ENCODE results near the gene S100Z.

DNA sequence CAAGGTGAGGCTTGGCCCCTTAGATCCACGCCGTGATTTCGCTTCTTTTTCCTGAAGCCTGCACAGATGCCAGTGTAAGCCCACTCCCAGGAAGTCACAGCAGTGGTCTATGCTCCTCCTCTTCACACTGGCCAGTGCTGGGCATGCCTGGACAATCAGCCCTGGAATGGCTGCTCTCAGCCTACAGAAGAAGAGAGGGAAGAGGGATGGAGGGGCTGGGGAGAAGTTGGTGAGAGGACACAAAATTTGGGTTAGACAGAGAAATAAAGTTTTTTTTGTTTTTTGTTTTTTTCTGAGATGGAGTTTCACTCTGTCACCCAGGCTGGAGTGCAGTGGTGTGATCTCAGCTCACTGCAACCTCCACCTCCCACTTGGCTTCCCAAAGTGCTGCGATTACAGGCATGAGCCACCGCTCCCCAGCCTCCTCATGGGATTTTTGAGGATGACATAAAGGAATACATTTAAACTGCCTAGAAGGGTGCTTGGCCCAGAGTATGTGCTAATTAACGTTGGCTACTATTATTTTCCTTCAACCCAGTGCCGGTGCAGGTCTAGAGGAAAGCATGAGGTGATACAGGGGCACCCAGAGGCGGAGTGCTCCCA, 830 bp downstream of the S100Z start:
- TF ChIP-seq EZH2 (IDR thresholded peaks at IDR 0.05; ENCODE audit: insufficient read depth, poor library complexity, severe bottlenecking) (no peak), EZH2phosphoT487 (IDR thresholded peaks at IDR 0.05; ENCODE audit: insufficient read depth, low read depth) (no peak)
